Left lung (tissue), 10 donors: ENCODE measurements around the gene RPS25. TPM values are rescaled to one million over a fixed set of nuclear protein-coding genes. Genes with fewer than 3 reads are reported as not detected.
A peak's percentile ranks its signal among the peaks of the same experiment; 100 is the strongest.
"Not testable (repeated sequence)": the region's sequence is repeated elsewhere in the genome, so short reads cannot be mapped to it uniquely, and the experiment has no call there.

Experiments
- ATAC-seq: fragments of 200-7000 bp; cut with Tn5 transposase; one replicate; pipeline ENCODE4 v1.9.1; 2020; ENCODE audit warnings: moderate library complexity
- DNase-seq, 4 donors: peaks; one replicate each; pipeline ENCODE4 v3.0.0-alpha.2; 2013 to 2020
- H3K27ac ChIP-seq, 2 donors: fragments of 200-600 bp; sonication (generic) in 1 of 2; one replicate each; pipeline versions ENCODE4 v1.5.0 to v1.8.0; 2020 to 2021
- H3K27me3 ChIP-seq, 2 donors: fragments of 200-600 bp; sonication (generic) in 1 of 2; one replicate each; pipeline versions ENCODE4 v1.5.0 to v1.8.0; 2020 to 2021
- H3K36me3 ChIP-seq, 2 donors: fragments of 200-600 bp; sonication (generic) in 1 of 2; one replicate each; pipeline versions ENCODE4 v1.5.0 to v1.8.0; 2020 to 2021
- H3K4me1 ChIP-seq, 2 donors: fragments of 200-600 bp; one replicate each; pipeline ENCODE4 v1.8.0; 2021
- H3K4me3 ChIP-seq, 2 donors: fragments of 200-600 bp; sonication (generic) in 1 of 2; one replicate each; pipeline versions ENCODE4 v1.5.0 to v1.8.0; 2020 to 2021; ENCODE audit warnings: mild to moderate bottlenecking in 1 of 2
- H3K9me3 ChIP-seq, 2 donors: fragments of 200-600 bp; sonication (generic) in 1 of 2; one replicate each; pipeline versions ENCODE4 v1.5.0 to v1.8.0; 2020 to 2021
- CTCF ChIP-seq, 2 donors: fragments of 200-600 bp; sonication (generic) in 1 of 2; IDR thresholded peaks; one replicate each; pipeline versions ENCODE4 v1.5.0 to v1.8.0; 2021; ENCODE audit warnings: antibody characterized with exemption in 2 of 2
- intact Hi-C, 2 donors: fragments of 100-400 bp; cut with DNase I; formaldehyde crosslinking; loops; one replicate each; pipeline versions ENCODE4 v1.11.2 to v1.14.2; 2022
- polyA plus RNA-seq, 6 donors: library from polyadenylated mRNA; unstranded; fragments of 120-200 nt; gene quantifications; one replicate each; pipeline ENCODE4 v1.2.1, GENCODE V29; 2013; ENCODE audit not compliant: insufficient read length in 6 of 6
- total RNA-seq, 2 donors: library from RNA; stranded (reverse); fragmentation: NEBNext Ultra II Directional; extraction: Animal tissue kit (Norgen Biotek cat#: 25700); gene quantifications; one replicate each; pipeline ENCODE4 v1.2.1, GENCODE V29; 2021
- donor health status: DM: no; HTN: yes; CAD: no.
- donor health status: DM: no; HTN: no; CAD: no.

Gene RPS25
- total and polyA plus RNA-seq, 8 donors, result 786 to 1,738 (median 1,525) TPM

GRCh38 chr11:119019996-119020395 lies 1.9 kb upstream of the RPS25 start:
- H3K4me3 ChIP-seq, result peak overlapping the region; percentile 68 to 76
- no peak for TF ChIP-seq CTCF (IDR thresholded peaks at IDR 0.05)
- no peaks in the 10 kb centered on the region for H3K9me3 ChIP-seq
- no peak for DNase-seq
- H3K27me3 ChIP-seq, result no peaks in the 10 kb centered on the region
- H3K4me1 ChIP-seq, result peaks cover 18 to 62% of the 10 kb centered on the region in 2 donors
- no peak overlapping the region for H3K27ac ChIP-seq
- intact Hi-C loops, result no loop called here
- ATAC-seq, result no peak
- H3K36me3 ChIP-seq, result peaks cover 4 to 59% of the 10 kb centered on the region in 2 donors

GRCh38 chr11:119017377-119017776 lies 766 bp downstream of the RPS25 start:
- intact Hi-C loops, result not testable (repeated sequence)

GRCh38 chr11:119016216-119017009 lies 1.7 kb downstream of the RPS25 start:
- intact Hi-C loops, result no loop called here
- peaks cover 4 to 59% of the 10 kb centered on the region in 2 donors for H3K36me3 ChIP-seq
- DNase-seq (no peak), ATAC-seq (no peak)
- H3K4me3 ChIP-seq, result peak overlapping the region in 1 of 2 donors; percentile 76
- H3K27ac ChIP-seq, result no peak overlapping the region
- H3K9me3 ChIP-seq, result no peaks in the 10 kb centered on the region
- TF ChIP-seq CTCF (IDR thresholded peaks at IDR 0.05), result no peak
- H3K4me1 ChIP-seq, result peaks cover 18 to 44% of the 10 kb centered on the region in 2 donors
- no peaks in the 10 kb centered on the region for H3K27me3 ChIP-seq

More at GRCh38 chr11:119017377-119017776, 766 bp downstream of the RPS25 start:
- not testable (repeated sequence) for H3K9me3 ChIP-seq, H3K27me3 ChIP-seq, DNase-seq, ATAC-seq
- peak overlapping the region in 1 of 2 donors; percentile 97 for H3K27ac ChIP-seq
- H3K4me3 ChIP-seq, result peak overlapping the region; percentile 68 to 76
- peaks cover 4 to 59% of the 10 kb centered on the region in 2 donors for H3K36me3 ChIP-seq
- H3K4me1 ChIP-seq, result peaks cover 18 to 53% of the 10 kb centered on the region in 2 donors

- intact Hi-C loops, result no loop called here
- Histone ChIP-seq H3K27me3 (no peaks in the 10 kb centered on the region), H3K9me3 (no peaks in the 10 kb centered on the region), H3K4me3 (no peak overlapping the region), H3K4me1 (peaks cover 16 to 31% of the 10 kb centered on the region in 2 donors), H3K36me3 (peaks cover 4 to 69% of the 10 kb centered on the region in 2 donors), H3K27ac (no peak overlapping the region)
- ATAC-seq (no peak), DNase-seq (no peak)
- no peak for TF ChIP-seq CTCF (IDR thresholded peaks at IDR 0.05)
Measured at GRCh38 chr11:119015054-119015611, 3.0 kb downstream of the RPS25 start.

- H3K36me3 ChIP-seq, result peaks cover 4 to 76% of the 10 kb centered on the region in 2 donors
- no peak overlapping the region for H3K4me3 ChIP-seq
- DNase-seq, result no peak
- ATAC-seq, result no peak
- TF ChIP-seq CTCF (IDR thresholded peaks at IDR 0.05), result no peak
- H3K27ac ChIP-seq, result no peak overlapping the region
- H3K27me3 ChIP-seq, result no peaks in the 10 kb centered on the region
- H3K4me1 ChIP-seq, result peaks cover 10 to 23% of the 10 kb centered on the region in 2 donors
- intact Hi-C loops, result no loop called here
- H3K9me3 ChIP-seq, result no peaks in the 10 kb centered on the region
Measured at GRCh38 chr11:119014209-119014924, 3.8 kb downstream of the RPS25 start.
